ENCODE measurements around the gene CYP1B1. TPM values are rescaled to one million over a fixed set of nuclear protein-coding genes. Genes with fewer than 3 reads are reported as not detected.
A peak's percentile ranks its signal among the peaks of the same experiment; 100 is the strongest.
"Not testable (repeated sequence)": the region's sequence is repeated elsewhere in the genome, so short reads cannot be mapped to it uniquely, and the experiment has no call there.

The CYP1B1 gene
- total and polyA plus RNA-seq, 10 donors, result 17.7 to 121 (median 58.1) TPM

GRCh38 chr2:38115216-38116032 lies 39.5 kb upstream of the CYP1B1 start:
- TF ChIP-seq POLR2AphosphoS5 (IDR thresholded peaks at IDR 0.05) (no peak), POLR2A (IDR thresholded peaks at IDR 0.05) (no peak), CTCF (IDR thresholded peaks at IDR 0.05 in 8 of 11, conservative IDR thresholded peaks at IDR 0.05 in 3 of 11) (peak; percentile 69 to 94 (median 88))
- H3K4me3 ChIP-seq, result no peak overlapping the region
- DNase-seq, result peak; percentile 84
- intact Hi-C loops (cut with DNase I; ENCODE audit: low total_unique reads), result loop anchor here (10.0 kb wide), 2 partner anchors 121 to 221 kb away; no protein-coding TSS in a partner anchor
- WGBS, 5 donors, result 23 to 29% (median 24%) methylated on average over 8 of the region's 8 CpGs
- H3K4me1 ChIP-seq, result peaks cover 0 to 40% (median 19%) of the 10 kb centered on the region in 6 donors
- H3K9me3 ChIP-seq, result peaks cover 0 to 6% (median 0%) of the 10 kb centered on the region in 8 donors
- peak overlapping the region in 6 of 8 donors; percentile 0 to 70 (median 61) for H3K27ac ChIP-seq
- H3K36me3 ChIP-seq, result no peaks in the 10 kb centered on the region
- no peaks in the 10 kb centered on the region for H3K27me3 ChIP-seq (replicated peaks in 1 of 7)

GRCh38 chr2:38113981-38114708 lies 38.2 kb upstream of the CYP1B1 start:
- intact Hi-C loops (cut with DNase I; ENCODE audit: low total_unique reads), result loop anchor here (10.0 kb wide), 2 partner anchors 119 to 219 kb away; no protein-coding TSS in a partner anchor
- peaks cover 0 to 40% (median 21%) of the 10 kb centered on the region in 6 donors for H3K4me1 ChIP-seq
- no peak for DNase-seq
- H3K27ac ChIP-seq, result peak overlapping the region in 6 of 8 donors; percentile 7 to 70 (median 66)
- 54 to 75% (median 58%) methylated on average over 4 of the region's 4 CpGs for WGBS, 5 donors
- no peak for TF ChIP-seq POLR2A (IDR thresholded peaks at IDR 0.05)
- no peak for TF ChIP-seq CTCF (IDR thresholded peaks at IDR 0.05 in 8 of 11, conservative IDR thresholded peaks at IDR 0.05 in 3 of 11)
- peak in 1 of 3 donors; percentile 10 for TF ChIP-seq POLR2AphosphoS5 (IDR thresholded peaks at IDR 0.05)
- H3K9me3 ChIP-seq, result peaks cover 0 to 6% (median 0%) of the 10 kb centered on the region in 8 donors
- H3K27me3 ChIP-seq (replicated peaks in 1 of 7), result no peaks in the 10 kb centered on the region
- no peak overlapping the region for H3K4me3 ChIP-seq
- H3K36me3 ChIP-seq, result no peaks in the 10 kb centered on the region

- Histone ChIP-seq H3K4me3 (no peak overlapping the region), H3K27me3 (replicated peaks in 1 of 7) (no peaks in the 10 kb centered on the region), H3K4me1 (peaks cover 0 to 40% (median 21%) of the 10 kb centered on the region in 6 donors), H3K36me3 (no peaks in the 10 kb centered on the region), H3K9me3 (peaks cover 0 to 6% (median 0%) of the 10 kb centered on the region in 8 donors), H3K27ac (peak overlapping the region in 4 of 8 donors; percentile 65 to 70 (median 68))
- 53 to 62% (median 57%) methylated on average over 3 of the region's 3 CpGs for WGBS, 5 donors
- intact Hi-C loops (cut with DNase I; ENCODE audit: low total_unique reads), result loop anchor here (10.0 kb wide), 2 partner anchors 118 to 218 kb away; no protein-coding TSS in a partner anchor
- no peak for TF ChIP-seq POLR2AphosphoS5 (IDR thresholded peaks at IDR 0.05)
- no peak for TF ChIP-seq CTCF (IDR thresholded peaks at IDR 0.05 in 8 of 11, conservative IDR thresholded peaks at IDR 0.05 in 3 of 11)
- no peak for TF ChIP-seq POLR2A (IDR thresholded peaks at IDR 0.05)
- no peak for DNase-seq
Measured at GRCh38 chr2:38113051-38113450, 37.1 kb upstream of the CYP1B1 start.

- H3K4me1 ChIP-seq, result peaks cover 5 to 47% (median 26%) of the 10 kb centered on the region in 6 donors
- H3K9me3 ChIP-seq; H3K27ac ChIP-seq; H3K36me3 ChIP-seq; DNase-seq; H3K27me3 ChIP-seq (replicated peaks in 1 of 7); H3K4me3 ChIP-seq: not testable (repeated sequence)
- intact Hi-C loops (cut with DNase I; ENCODE audit: low total_unique reads), result loop anchor here (10.0 kb wide), 2 partner anchors 117 to 217 kb away; no protein-coding TSS in a partner anchor
- WGBS, 5 donors, result 86 to 92% (median 88%) methylated on average over 4 of the region's 4 CpGs
Measured at GRCh38 chr2:38111350-38111749, 35.4 kb upstream of the CYP1B1 start.

All from spleen (tissue), 11 donors.